BJ (cell line): ENCODE results near the gene ZSWIM4. TPM values are rescaled to one million over a fixed set of nuclear protein-coding genes. Genes with fewer than 3 reads are reported as not detected.
A peak's percentile ranks its signal among the peaks of the same experiment; 100 is the strongest.

Experiments
- CTCF ChIA-PET: fragments of 350-600 bp; formaldehyde crosslinking; extraction: SDS; loops from one replicate; lab custom pipeline; 2021; ENCODE audit warnings: antibody characterized with exemption, inconsistent platforms; lab: Yijun Ruan, JAX
- POLR2A ChIA-PET: fragments of 300-600 bp; sonication (Branson Sonifier 250); formaldehyde crosslinking; extraction: SDS; loops from one replicate; lab custom pipeline; 2021; ENCODE audit warnings: antibody characterized with exemption; lab: Charles Lee
- DNase-seq: peaks from one replicate; pipeline ENCODE4 v3.0.0-alpha.2; 2011; ENCODE audit warnings: low read depth
- H3K27me3 ChIP-seq: 2 replicates; pipeline ENCODE4 v1.6.0; 2011; ENCODE audit warnings: low read length; ENCODE audit not compliant: control insufficient read depth, insufficient read depth
- H3K36me3 ChIP-seq: 2 replicates; pipeline ENCODE4 v1.5.1; 2011; ENCODE audit warnings: low read length; ENCODE audit not compliant: control insufficient read depth, insufficient read depth
- H3K4me3 ChIP-seq: 2 replicates; pipeline ENCODE4 v1.5.1; 2011; ENCODE audit warnings: low read depth, mild to moderate bottlenecking, control low read depth, low read length
- CTCF ChIP-seq: IDR thresholded peaks from 2 replicates; pipeline ENCODE4 v1.5.1; 2011; ENCODE audit warnings: low read depth, mild to moderate bottlenecking, control low read depth, inconsistent platforms, low read length, moderate library complexity; ENCODE audit not compliant: insufficient read depth
- polyA plus RNA-seq: library from polyadenylated mRNA; depleted of rRNA; stranded (reverse); fragments of >200 nt; gene quantifications from 2 replicates; pipeline ENCODE4 v1.2.3, GENCODE V29; 2011

ZSWIM4 gene
- polyA plus RNA-seq, 1 experiment, result 5.7 TPM

- ChIA-PET CTCF (interaction anchor here (0.7 to 1.5 kb wide), 7 partner anchors 156 to 206 kb away, joined by 3 to 5 read pairs (median 3); partner anchors contain the start of gene IL27RA), POLR2A (no interaction called here)
- no peak for TF ChIP-seq CTCF
- DNase-seq, result no peak
- no peak overlapping the region for H3K4me3 ChIP-seq
- no peaks in the 10 kb centered on the region for H3K36me3 ChIP-seq
- H3K27me3 ChIP-seq, result no peaks in the 10 kb centered on the region
Measured at GRCh38 chr19:13875824-13876223, 80.6 kb downstream of the ZSWIM4 start.

GRCh38 chr19:13876834-13877233 is 81.6 kb downstream of the ZSWIM4 start, which contains the start of gene NANOS3:
TSS of gene NANOS3 (plus strand) at chr19:13877134. CDS start at chr19:13877249, 115 bp downstream.
- Histone ChIP-seq H3K4me3 (no peak within 1 kb of the TSS), H3K36me3 (no peaks in the 10 kb centered on the region), H3K27me3 (no peaks in the 10 kb centered on the region)
- ChIA-PET CTCF (interaction anchor here (0.9 to 6.3 kb wide), 4 partner anchors 182 to 260 kb away, joined by 3 to 89 read pairs (median 4); partner anchors contain the start of genes ASF1B and MISP3), POLR2A (no interaction called here)
- TF ChIP-seq CTCF, result no peak
- no peak for DNase-seq

GRCh38 chr19:13877303-13877702 is 82.1 kb downstream of the ZSWIM4 start:
- CTCF ChIA-PET, result interaction anchor here (0.5 to 6.3 kb wide), 4 partner anchors 195 to 263 kb away, joined by 3 to 89 read pairs (median 4); partner anchors contain the start of genes ASF1B and MISP3
- POLR2A ChIA-PET, result no interaction called here

GRCh38 chr19:13880059-13881043 is 85.1 kb downstream of the ZSWIM4 start:
- Histone ChIP-seq H3K27me3 (no peaks in the 10 kb centered on the region), H3K4me3 (no peak overlapping the region), H3K36me3 (no peaks in the 10 kb centered on the region)
- DNase-seq, result peak; percentile 73
- POLR2A ChIA-PET, result no interaction called here
- CTCF ChIA-PET, result interaction anchor here (0.6 to 6.3 kb wide), 43 partner anchors 11 to 601 kb away, joined by 3 to 89 read pairs (median 4); partner anchors contain the start of genes ASF1B, MISP3 and PODNL1
- peak; percentile 99 for TF ChIP-seq CTCF

More at GRCh38 chr19:13877303-13877702, 82.1 kb downstream of the ZSWIM4 start:
- H3K27me3 ChIP-seq, result no peaks in the 10 kb centered on the region
- TF ChIP-seq CTCF, result no peak
- H3K36me3 ChIP-seq, result no peaks in the 10 kb centered on the region
- no peak for DNase-seq
- no peak overlapping the region for H3K4me3 ChIP-seq

- Histone ChIP-seq H3K36me3 (no peaks in the 10 kb centered on the region), H3K27me3 (no peaks in the 10 kb centered on the region), H3K4me3 (no peak overlapping the region)
- no peak for DNase-seq
- ChIA-PET CTCF (interaction anchor here (0.8 to 6.3 kb wide), 29 partner anchors 10 to 266 kb away, joined by 3 to 89 read pairs (median 5); partner anchors contain the start of genes ASF1B and MISP3), POLR2A (no interaction called here)
- no peak for TF ChIP-seq CTCF
Measured at GRCh38 chr19:13881251-13881691, 86.0 kb downstream of the ZSWIM4 start.
